CD14-positive monocyte (primary cell): ENCODE data around the gene GLTP. TPM values are rescaled to one million over a fixed set of nuclear protein-coding genes. Genes with fewer than 3 reads are reported as not detected.

Experiments
- DNase-seq, 3 donors: peaks; one replicate each; pipeline ENCODE4 v3.0.0-alpha.2; 2011 to 2022
- H2AFZ ChIP-seq: 2 replicates; pipeline ENCODE4 v1.6.0; 2012; ENCODE audit warnings: mild to moderate bottlenecking, low read depth, low read length, inconsistent platforms; ENCODE audit not compliant: insufficient read depth, poor library complexity, severe bottlenecking
- H3K27ac ChIP-seq, 2 donors: 1 replicate in 1 of 2; 2 replicates in 1 of 2; pipeline ENCODE4 v1.5.1; 2012 to 2013; ENCODE audit warnings: low read length in 2 of 2, control low read depth in 1 of 2, inconsistent platforms in 1 of 2, low read depth in 1 of 2, mild to moderate bottlenecking in 1 of 2
- H3K27me3 ChIP-seq, 2 donors: one replicate each; pipeline versions ENCODE4 v1.6.0 to v1.6.1; 2011 to 2013; ENCODE audit warnings: low read length in 2 of 2; ENCODE audit not compliant: control insufficient read depth in 2 of 2, insufficient read depth in 2 of 2
- H3K36me3 ChIP-seq, 2 donors: replicated peaks in 1 of 2; 1 replicate in 1 of 2; 2 replicates in 1 of 2; pipeline versions ENCODE4 v1.5.1 to v1.6.1; 2012 to 2013; ENCODE audit warnings: low read length in 2 of 2, control low read depth in 1 of 2, inconsistent platforms in 1 of 2, mild to moderate bottlenecking in 1 of 2; ENCODE audit not compliant: insufficient read depth in 2 of 2, control insufficient read depth in 1 of 2
- H3K4me1 ChIP-seq, 2 donors: 1 replicate in 1 of 2; 2 replicates in 1 of 2; pipeline versions ENCODE4 v1.5.1 to v1.6.1; 2012 to 2013; ENCODE audit warnings: low read length in 2 of 2, control low read depth in 1 of 2, inconsistent platforms in 1 of 2, mild to moderate bottlenecking in 1 of 2, moderate library complexity in 1 of 2; ENCODE audit not compliant: insufficient read depth in 2 of 2, control insufficient read depth in 1 of 2
- H3K4me2 ChIP-seq: replicated peaks from 2 replicates; pipeline ENCODE3; 2012; ENCODE audit warnings: low read length, moderate library complexity, mild to moderate bottlenecking; ENCODE audit not compliant: poor library complexity, severe bottlenecking; ENCODE audit errors: extremely low read depth
- H3K4me3 ChIP-seq, 3 experiments: fragments of 200-600 bp in 1 of 3; sonication (generic) in 1 of 3; replicated peaks in 1 of 3; 1 replicate in 2 of 3; 2 replicates in 1 of 3; pipeline ENCODE4 v1.5.1; 2011 to 2013; ENCODE audit warnings: low read length in 3 of 3, mild to moderate bottlenecking in 3 of 3, control low read depth in 2 of 3, low read depth in 2 of 3, inconsistent platforms in 1 of 3, moderate library complexity in 1 of 3
- H3K79me2 ChIP-seq: 2 replicates; pipeline ENCODE4 v1.6.0; 2012; ENCODE audit warnings: mild to moderate bottlenecking, control low read depth, inconsistent platforms, low read length, moderate library complexity; ENCODE audit not compliant: insufficient read depth
- H3K9ac ChIP-seq: 2 replicates; pipeline ENCODE4 v1.6.0; 2017; ENCODE audit warnings: low read length, mild to moderate bottlenecking; ENCODE audit not compliant: insufficient read depth, poor library complexity, severe bottlenecking
- H3K9me3 ChIP-seq, 2 donors: replicated peaks in 1 of 2; 1 replicate in 1 of 2; 2 replicates in 1 of 2; pipeline versions ENCODE4 v1.5.1 to v1.6.1; 2012 to 2013; ENCODE audit warnings: low read length in 2 of 2, control low read depth in 1 of 2; ENCODE audit not compliant: control insufficient read depth in 1 of 2, insufficient read depth in 1 of 2
- H4K20me1 ChIP-seq: 2 replicates; pipeline ENCODE4 v1.6.0; 2012; ENCODE audit warnings: mild to moderate bottlenecking, low read length, control low read depth, moderate library complexity; ENCODE audit not compliant: insufficient read depth
- H3K27ac Mint-ChIP-seq, 7 donors: one replicate each; pipeline ENCODE4 v1.8.0; 2020; ENCODE audit warnings: mild to moderate bottlenecking in 7 of 7, mixed read lengths in 7 of 7, moderate library complexity in 6 of 7, inconsistent platforms in 2 of 7
- H3K27me3 Mint-ChIP-seq, 3 donors: one replicate each; pipeline ENCODE4 v1.8.0; 2021 to 2022; ENCODE audit warnings: low read depth in 3 of 3, mild to moderate bottlenecking in 3 of 3, mixed read lengths in 3 of 3, moderate library complexity in 3 of 3, inconsistent platforms in 1 of 3
- H3K36me3 Mint-ChIP-seq, 2 donors: one replicate each; pipeline ENCODE4 v1.8.0; 2020; ENCODE audit warnings: mixed read lengths in 2 of 2, inconsistent platforms in 1 of 2, mild to moderate bottlenecking in 1 of 2
- H3K4me1 Mint-ChIP-seq: one replicate; pipeline ENCODE4 v1.8.0; 2020; ENCODE audit warnings: mild to moderate bottlenecking, mixed read lengths
- H3K4me3 Mint-ChIP-seq, 2 donors: one replicate each; pipeline ENCODE4 v1.8.0; 2020; ENCODE audit warnings: mild to moderate bottlenecking in 2 of 2, mixed read lengths in 2 of 2, moderate library complexity in 1 of 2
- H3K9me3 Mint-ChIP-seq, 7 donors: one replicate each; pipeline ENCODE4 v1.8.0; 2020 to 2022; ENCODE audit warnings: mixed read lengths in 7 of 7, mild to moderate bottlenecking in 6 of 7, moderate library complexity in 6 of 7, inconsistent platforms in 2 of 7
- CTCF ChIP-seq: fragments of 200-600 bp; IDR thresholded peaks from one replicate; pipeline ENCODE4 v1.8.0; 2022; ENCODE audit warnings: antibody characterized with exemption, mild to moderate bottlenecking
- WGBS: methylation state at CpG from one replicate; pipeline ENCODE4 v1.1.5; 2013; ENCODE audit warnings: missing lambda C conversion rate; ENCODE audit not compliant: insufficient coverage; 5-methylcytosine and 5-hydroxymethylcytosine counted together
- intact Hi-C, 2 donors: fragments of 100-400 bp; cut with micrococcal nuclease; formaldehyde crosslinking; loops; one replicate each; pipeline versions ENCODE4 v1.15.0 to v1.15.1; 2023
- polyA plus RNA-seq, 3 donors: library from polyadenylated mRNA; depleted of rRNA in 1 of 3; unstranded in 2 of 3; stranded (reverse) in 1 of 3; fragments of 300-500 nt in 2 of 3; fragments of >200 nt in 1 of 3; fragmentation: Illumina TruSeq in 2 of 3; gene quantifications; 1 replicate in 2 of 3; 2 replicates in 1 of 3; pipeline ENCODE4 v1.2.3, GENCODE V29; 2012 to 2021

The GLTP gene
- polyA plus RNA-seq, 3 donors = 46.2 to 65.9 (median 51.7) TPM

GRCh38 chr12:109844983-109845823 is 35.1 kb downstream of the GLTP start:
- Histone ChIP-seq H3K4me3 (peak overlapping the region; percentile 14 to 65 (median 20)), H4K20me1 (no peaks in the 10 kb centered on the region), H3K9ac (no peak overlapping the region), H3K9me3 (no peaks in the 10 kb centered on the region), H3K36me3 (no peaks in the 10 kb centered on the region), H2AFZ (peak overlapping the region; percentile 62), H3K27ac (peak overlapping the region; percentile 90 to 94), H3K79me2 (no peaks in the 10 kb centered on the region), H3K27me3 (no peaks in the 10 kb centered on the region), H3K4me2 (peak overlapping the region; percentile 77), H3K4me1 (peaks cover 62 to 64% of the 10 kb centered on the region in 2 donors)
- DNase-seq = peak; percentile 82 to 84 (median 82)
- Mint-ChIP-seq H3K36me3 (no peaks in the 10 kb centered on the region), H3K27me3 (peaks cover 1 to 5% (median 2%) of the 10 kb centered on the region in 3 donors), H3K4me3 (peak overlapping the region; percentile 57 to 60), H3K27ac (peak overlapping the region; percentile 95 to 99 (median 99)), H3K4me1 (peaks cover 58% of the 10 kb centered on the region), H3K9me3 (no peaks in the 10 kb centered on the region)
- peak; percentile 99 for TF ChIP-seq CTCF
- intact Hi-C loops = loop anchor here (2.0 to 5.0 kb wide), 3 partner anchors 37 to 988 kb away; partner anchors contain the start of genes GLTP (in 1 of the 2) and SSH1 (in 1 of the 2)
- WGBS = 8% methylated on average over 15 of the region's 30 CpGs

GRCh38 chr12:109844091-109844490 is 36.2 kb downstream of the GLTP start:
- no peaks in the 10 kb centered on the region for H3K79me2 ChIP-seq
- intact Hi-C loops = loop anchor here in 1 of 2 donors (2.0 kb wide), 1 partner anchor 39 kb away; no protein-coding TSS in a partner anchor
- WGBS = 93% methylated on average over 4 of the region's 5 CpGs
- no peaks in the 10 kb centered on the region for H4K20me1 ChIP-seq
- Mint-ChIP-seq H3K4me3 (no peak overlapping the region), H3K36me3 (no peaks in the 10 kb centered on the region), H3K27ac (peak overlapping the region in 5 of 7 donors; percentile 37 to 95 (median 43)), H3K4me1 (peaks cover 57% of the 10 kb centered on the region), H3K9me3 (no peaks in the 10 kb centered on the region), H3K27me3 (peaks cover 2 to 3% (median 3%) of the 10 kb centered on the region in 3 donors)
- H3K4me1 ChIP-seq = peaks cover 55 to 62% of the 10 kb centered on the region in 2 donors
- H3K9ac ChIP-seq = no peak overlapping the region
- DNase-seq = no peak
- H2AFZ ChIP-seq = no peak overlapping the region
- H3K27ac ChIP-seq = no peak overlapping the region
- H3K36me3 ChIP-seq = no peaks in the 10 kb centered on the region
- H3K4me3 ChIP-seq = no peak overlapping the region
- H3K9me3 ChIP-seq = no peaks in the 10 kb centered on the region
- no peak for TF ChIP-seq CTCF
- no peak overlapping the region for H3K4me2 ChIP-seq
- H3K27me3 ChIP-seq = no peaks in the 10 kb centered on the region
